GM21723 (cell line): ENCODE data around the gene DRICH1.
"Not testable (repeated sequence)": the region's sequence is repeated elsewhere in the genome, so short reads cannot be mapped to it uniquely, and the experiment has no call there.

Source experiments
- ATAC-seq: cut with Tn5 transposase; IDR thresholded peaks from one replicate; pipeline ENCODE4 v1.9.1; 2021; ENCODE audit warnings: mild to moderate bottlenecking, moderate library complexity; ENCODE audit not compliant: unreplicated experiment

The DRICH1 gene

DNA sequence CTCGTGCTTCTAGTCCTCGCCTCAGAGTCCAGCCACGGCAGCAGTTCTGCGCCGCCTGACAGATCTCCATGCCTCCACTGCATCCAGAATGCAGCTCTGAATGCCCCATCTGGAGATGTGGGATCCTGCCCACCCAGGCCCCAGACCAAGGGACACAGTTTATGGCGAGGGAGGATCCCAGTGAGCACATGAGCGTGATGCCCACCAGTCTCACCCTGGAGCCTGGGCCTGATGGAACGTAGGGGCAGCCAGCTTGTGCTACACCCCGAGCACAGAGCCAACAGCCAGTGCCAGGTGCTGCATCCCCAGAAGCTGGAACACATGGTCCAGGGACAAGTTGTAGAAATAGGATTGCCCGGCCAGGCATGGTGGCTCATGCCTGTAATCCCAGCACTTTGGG is 62.4 kb downstream of the DRICH1 start:
- ATAC-seq, result no peak

DNA sequence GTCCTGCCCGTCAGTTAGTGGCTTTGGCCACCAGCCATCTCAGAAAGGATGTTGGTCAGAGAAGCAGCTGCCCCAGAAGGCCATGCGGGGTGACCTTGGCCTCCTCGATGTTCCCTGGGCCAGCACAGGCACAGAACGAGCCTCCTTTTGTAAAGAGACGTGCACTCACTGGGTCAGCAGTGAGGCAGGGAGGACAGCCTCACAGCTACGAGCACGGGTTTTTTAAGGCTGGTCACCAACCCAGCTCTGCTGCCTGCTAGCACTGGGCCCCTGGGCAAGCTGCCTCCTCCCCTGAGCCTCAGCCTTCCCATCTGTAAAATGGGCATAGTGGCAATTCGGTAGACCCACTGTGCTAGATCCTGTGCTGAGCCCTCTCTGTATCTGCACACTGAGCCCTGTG is 62.8 kb downstream of the DRICH1 start:
- no peak for ATAC-seq

DNA sequence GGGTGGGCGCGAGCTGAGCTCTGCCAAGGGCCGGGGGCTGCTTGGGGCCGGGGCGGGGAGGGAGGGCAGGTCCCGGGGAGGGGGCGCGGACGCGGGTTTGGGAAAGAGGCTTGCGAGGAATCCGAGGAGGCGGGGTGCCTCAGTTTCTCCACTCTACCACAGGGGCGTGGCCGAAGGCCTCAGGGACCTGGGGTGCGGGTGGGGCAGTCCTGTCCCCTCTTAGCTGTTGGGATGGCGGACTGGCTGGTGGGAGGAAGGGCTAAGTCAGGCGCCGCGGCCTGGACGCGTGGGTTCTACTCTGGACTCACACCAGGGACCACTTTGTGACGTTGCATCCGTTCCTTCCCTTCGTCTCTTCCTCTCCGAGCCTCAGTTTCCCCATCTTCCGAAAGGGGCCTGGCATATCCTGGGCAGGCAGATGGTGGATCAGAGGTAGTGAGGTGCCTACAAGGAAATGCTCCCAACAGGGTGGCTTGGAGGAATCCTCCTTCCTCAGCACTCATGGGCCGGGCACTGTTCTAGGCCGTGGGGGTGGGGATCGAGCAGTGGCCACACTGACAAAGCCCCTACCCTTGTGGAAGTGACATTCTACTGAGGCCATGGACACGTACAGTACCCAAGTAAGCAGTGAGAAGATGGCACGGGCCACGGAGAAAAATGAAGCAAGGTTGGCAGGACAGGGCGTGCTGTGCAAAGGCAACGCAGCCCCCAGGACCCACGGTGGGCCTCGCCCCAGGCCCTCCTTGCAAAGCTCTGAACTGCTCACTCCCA is 65.2 kb downstream of the DRICH1 start:
- ATAC-seq, result no peak

DNA sequence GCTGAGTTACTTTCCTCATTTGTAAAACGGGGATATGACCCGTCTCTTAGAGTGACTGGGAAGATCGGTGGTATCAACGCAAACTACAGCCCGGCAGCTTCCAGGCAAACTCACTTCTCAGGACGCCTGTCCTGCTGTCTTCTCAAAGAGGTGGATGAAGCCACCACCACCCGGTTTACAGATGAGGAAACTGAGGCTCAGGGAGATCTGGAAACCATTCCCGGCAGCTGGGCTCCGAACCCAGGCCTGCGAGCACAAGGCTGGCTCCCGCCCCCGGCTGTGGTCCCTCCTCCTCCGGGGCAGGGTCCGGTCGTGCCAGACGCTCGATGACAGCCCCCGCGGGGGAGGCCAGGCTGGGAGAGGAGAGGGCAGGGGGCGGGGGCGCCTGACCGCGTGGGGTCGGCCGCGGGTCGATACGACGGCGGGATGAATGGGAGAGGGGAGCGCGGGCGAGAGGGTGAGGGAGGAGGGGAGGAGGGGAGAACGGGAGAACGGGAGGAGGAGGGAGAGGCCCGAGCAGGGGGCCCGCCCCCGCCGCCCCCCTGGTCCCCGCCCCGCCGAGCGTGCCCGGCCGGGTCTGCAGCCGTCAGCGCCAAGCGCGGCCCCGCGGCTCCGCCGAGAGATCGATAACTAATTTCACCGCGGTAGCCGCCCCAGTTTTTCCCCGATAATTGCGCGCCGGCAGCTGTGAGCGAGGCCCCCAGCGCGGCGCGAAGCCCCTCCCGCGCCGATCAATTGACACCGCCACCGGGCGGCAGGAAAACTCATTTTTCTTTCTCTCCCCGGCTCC is 66.0 kb downstream of the DRICH1 start:
- no peak for ATAC-seq

DNA sequence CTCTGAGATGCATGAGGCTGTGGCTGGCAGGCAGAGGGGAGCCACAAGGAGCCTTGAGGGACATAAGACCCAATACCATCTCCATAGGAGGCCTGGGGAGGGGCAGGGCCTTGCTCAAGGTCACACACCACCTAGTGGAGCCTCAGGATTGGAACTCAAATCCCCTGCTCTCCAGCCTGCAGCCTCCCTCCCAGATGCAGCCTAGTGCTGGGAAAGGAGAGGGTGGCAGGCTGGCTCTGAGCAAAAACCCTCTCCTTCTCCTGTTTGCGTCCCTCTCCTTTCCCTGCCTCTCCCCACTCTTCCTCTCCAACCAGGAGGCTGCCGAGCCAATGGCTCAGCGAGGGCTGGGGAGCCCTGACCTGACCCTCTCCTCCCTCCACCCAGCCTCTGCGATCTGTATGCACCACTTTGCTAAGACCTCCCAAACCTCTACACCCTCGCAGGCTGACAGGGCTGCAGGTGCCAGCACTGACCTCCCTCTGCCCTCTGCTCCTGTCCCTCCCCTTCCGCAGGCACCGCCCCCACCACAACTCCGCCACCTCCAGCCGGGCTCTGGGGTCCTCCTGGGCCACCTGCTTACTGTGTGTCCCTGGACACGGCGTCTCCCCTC is 66.7 kb downstream of the DRICH1 start:
- no peak for ATAC-seq

DNA sequence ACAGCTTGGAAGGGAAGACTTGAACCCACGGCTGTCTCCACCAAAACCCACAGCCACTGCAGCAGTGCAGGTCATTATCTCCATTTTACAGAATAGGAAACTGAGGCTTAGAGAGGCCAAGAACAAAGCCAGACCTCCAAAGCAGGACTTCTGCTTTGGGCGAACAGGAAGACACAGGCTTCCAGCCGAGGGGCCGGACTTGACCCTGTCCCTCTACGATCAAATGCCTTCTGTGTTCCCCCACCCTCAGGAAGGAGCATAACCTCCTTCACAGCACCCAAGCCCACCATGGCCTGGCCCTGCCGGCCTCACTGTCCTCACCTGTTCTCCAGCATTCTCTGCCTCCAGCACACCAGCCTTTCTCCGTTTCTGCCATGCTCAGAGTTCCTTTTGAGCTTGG is 67.8 kb downstream of the DRICH1 start:
- ATAC-seq, result no peak

DNA sequence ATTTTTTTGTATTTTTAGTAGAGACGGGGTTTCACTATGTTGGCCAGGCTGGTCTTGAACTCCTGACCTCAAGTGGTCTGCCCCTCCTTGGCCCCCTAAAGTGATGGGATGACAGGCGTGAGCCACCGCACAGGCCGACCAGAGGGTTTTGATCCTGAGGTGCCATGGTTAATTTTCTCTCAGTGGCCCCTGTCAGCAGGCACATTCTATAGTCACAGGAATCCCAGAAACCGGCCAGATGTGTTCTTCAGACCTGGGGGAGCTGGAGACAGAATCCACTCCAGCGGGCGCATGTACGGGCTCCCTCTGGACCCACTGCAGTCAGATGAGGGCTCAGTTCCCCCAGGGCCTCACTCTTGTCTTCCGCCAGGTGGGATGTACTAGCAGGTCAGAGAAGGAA is 69.0 kb downstream of the DRICH1 start:
- ATAC-seq, result no peak

DNA sequence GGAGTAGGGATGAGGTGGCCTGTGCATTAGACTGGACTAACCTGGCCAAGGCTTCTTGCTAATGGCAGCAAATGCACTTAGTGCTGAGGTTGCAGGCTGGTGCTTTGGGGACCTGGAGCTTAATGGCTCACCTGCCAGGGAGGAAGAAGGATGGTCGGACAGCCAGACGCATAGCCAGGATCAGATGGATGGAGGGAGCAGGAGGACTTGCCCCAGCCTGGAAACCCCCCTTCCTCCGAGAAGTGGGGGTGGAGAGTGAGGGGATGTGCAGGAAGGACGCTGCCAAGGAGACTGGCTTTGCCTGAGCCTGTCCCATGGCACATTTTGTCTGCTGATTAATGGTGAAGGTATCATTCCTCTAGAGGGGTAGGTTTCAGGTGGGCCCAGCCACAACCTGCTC is 69.9 kb downstream of the DRICH1 start:
- no peak for ATAC-seq

DNA sequence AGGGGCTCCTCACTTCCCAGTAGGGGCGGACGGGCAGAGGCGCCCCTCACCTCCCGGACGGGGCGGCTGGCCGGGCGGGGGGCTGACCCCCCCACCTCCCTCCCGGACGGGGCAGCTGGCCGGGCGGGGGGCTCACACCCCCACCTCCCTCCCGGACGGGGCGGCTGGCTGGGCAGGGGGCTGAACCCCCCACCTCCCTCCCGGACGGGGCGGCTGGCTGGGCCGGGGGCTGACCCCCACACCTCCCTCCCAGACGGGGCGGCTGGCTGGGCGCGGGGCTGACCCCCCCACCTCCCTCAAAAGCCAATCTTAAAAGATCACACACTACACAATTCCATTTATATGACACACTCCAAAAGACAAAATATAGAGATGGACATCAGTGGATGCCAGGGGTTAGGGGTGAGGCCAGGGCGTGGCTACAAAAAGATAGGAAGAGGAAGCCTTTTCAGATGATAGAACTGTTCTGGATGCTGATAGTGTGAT is 71.1 kb downstream of the DRICH1 start:
- ATAC-seq, result not testable (repeated sequence)

DNA sequence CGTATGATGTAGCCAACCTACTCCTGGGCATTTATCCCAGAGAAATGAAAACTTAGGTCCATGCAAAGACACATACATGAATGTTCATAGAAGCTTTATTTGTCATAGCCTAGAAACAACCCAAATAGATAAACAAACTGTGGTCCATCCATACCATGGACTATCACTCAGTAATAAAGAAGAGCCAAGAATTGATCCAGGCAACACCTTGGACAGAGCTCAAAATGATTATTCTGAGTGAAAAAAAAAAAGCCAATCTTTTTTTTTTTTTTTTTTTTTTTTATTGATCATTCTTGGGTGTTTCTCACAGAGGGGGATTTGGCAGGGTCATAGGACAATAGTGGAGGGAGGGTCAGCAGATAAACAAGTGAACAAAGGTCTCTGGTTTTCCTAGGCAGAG is 71.9 kb downstream of the DRICH1 start:
- ATAC-seq, result not testable (repeated sequence)
